Measurements from ENCODE around the gene DOK6.

DNA sequence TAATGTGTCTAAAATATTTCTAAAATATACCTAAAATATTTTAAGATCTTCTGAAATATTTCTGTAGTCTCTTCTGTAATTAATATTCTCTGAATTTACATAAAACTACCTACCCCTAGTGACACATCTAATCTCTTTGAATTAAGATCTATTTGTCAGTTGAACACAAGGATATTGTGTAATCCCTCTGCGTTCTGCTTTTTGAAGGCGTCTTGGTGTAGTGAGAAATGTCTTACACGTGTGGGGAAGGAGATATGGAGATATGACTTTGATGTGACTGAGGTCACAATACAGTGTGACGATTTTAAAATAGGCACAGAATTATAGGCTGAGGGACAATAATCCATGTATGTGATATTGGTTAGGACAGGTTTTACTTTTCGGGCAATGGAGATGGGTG lies 79.8 kb downstream of the DOK6 start:
- TF ChIP-seq, protein P1, sequence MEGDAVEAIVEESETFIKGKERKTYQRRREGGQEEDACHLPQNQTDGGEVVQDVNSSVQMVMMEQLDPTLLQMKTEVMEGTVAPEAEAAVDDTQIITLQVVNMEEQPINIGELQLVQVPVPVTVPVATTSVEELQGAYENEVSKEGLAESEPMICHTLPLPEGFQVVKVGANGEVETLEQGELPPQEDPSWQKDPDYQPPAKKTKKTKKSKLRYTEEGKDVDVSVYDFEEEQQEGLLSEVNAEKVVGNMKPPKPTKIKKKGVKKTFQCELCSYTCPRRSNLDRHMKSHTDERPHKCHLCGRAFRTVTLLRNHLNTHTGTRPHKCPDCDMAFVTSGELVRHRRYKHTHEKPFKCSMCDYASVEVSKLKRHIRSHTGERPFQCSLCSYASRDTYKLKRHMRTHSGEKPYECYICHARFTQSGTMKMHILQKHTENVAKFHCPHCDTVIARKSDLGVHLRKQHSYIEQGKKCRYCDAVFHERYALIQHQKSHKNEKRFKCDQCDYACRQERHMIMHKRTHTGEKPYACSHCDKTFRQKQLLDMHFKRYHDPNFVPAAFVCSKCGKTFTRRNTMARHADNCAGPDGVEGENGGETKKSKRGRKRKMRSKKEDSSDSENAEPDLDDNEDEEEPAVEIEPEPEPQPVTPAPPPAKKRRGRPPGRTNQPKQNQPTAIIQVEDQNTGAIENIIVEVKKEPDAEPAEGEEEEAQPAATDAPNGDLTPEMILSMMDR (IDR thresholded peaks at IDR 0.05) = no peak
- no peak for TF ChIP-seq EZH2 (IDR thresholded peaks at IDR 0.05)
